Measurements from ENCODE around the gene FHL3.

- TF ChIP-seq POLR2A (IDR thresholded peaks at IDR 0.05) (no peak), CTCF (IDR thresholded peaks at IDR 0.05) (no peak)
Measured at GRCh38 chr1:38004284-38005108, 818 bp downstream of the FHL3 start.

Data from suprapubic skin (tissue), 3 donors.